Measurements from ENCODE around the gene LBHD2. TPM values are rescaled to one million over a fixed set of nuclear protein-coding genes. Genes with fewer than 3 reads are reported as not detected.

Gene LBHD2
- total RNA-seq (2021; fragmentation: NEBNext Ultra II Directional; extraction: Animal tissue kit (Norgen Biotek cat#: 25700)) = not detected in 2 replicates
- polyA plus RNA-seq (2011; rRNA removed) = 0.16 TPM in 1 of 2 replicates, not detected in the other
- polyA plus RNA-seq (2011; cell fraction: cytosol; rRNA removed) = not detected
- polyA plus RNA-seq (2011; cell fraction: nucleus; rRNA removed) = not detected
- polyA plus RNA-seq (2012, experiment 1 of 2) = not detected in 4 replicates
- polyA plus RNA-seq (2012, experiment 2 of 2) = not detected
- polyA plus RNA-seq (2013, experiment 1 of 2) = not detected
- polyA plus RNA-seq (2013, experiment 2 of 2) = not detected
- polyA minus RNA-seq (2011; rRNA and poly(A)+ RNA removed) = not detected in 2 replicates
- polyA minus RNA-seq (2011; cell fraction: cytosol; rRNA and poly(A)+ RNA removed) = not detected
- polyA minus RNA-seq (2011; cell fraction: nucleus; rRNA and poly(A)+ RNA removed) = not detected
- long read RNA-seq, experiment 1 = 0 reads
- long read RNA-seq, experiment 2 = 0 reads

- Histone ChIP-seq H2AK5ac (ENCODE audit: low read depth, low read length) (no peak within 1 kb of the TSS), H2BK20ac (ENCODE audit: low read length) (no peak within 1 kb of the TSS), H3K23ac (ENCODE audit: insufficient read length) (no peak within 1 kb of the TSS), H3K79me2 (ENCODE audit: control insufficient read depth in 1 of 2, insufficient read depth in 2 of 2, low read length in 2 of 2) (no peaks in the 10 kb centered on the region), H3K9ac (replicated peaks in 1 of 4; ENCODE audit: extremely low read depth in 1 of 4, low read depth in 3 of 4, low read length in 3 of 4) (no peak within 1 kb of the TSS), H3K4ac (replicated peaks; ENCODE audit: insufficient read length, low read depth, low read length) (no peak within 1 kb of the TSS), H3K27me3 (replicated peaks in 1 of 4; ENCODE audit: control insufficient read depth in 3 of 4, extremely low read depth in 1 of 4, insufficient read depth in 3 of 4, low read length in 3 of 4) (peaks cover 3 to 18% (median 15%) of the 10 kb centered on the region in 4 experiments; a peak in 6 of 7 replicates), H3K18ac (ENCODE audit: extremely low read depth, low read length) (no peak within 1 kb of the TSS), H3K56ac (replicated peaks; ENCODE audit: insufficient read length, low read depth, low read length) (peak within 1 kb of the TSS; percentile 9), H3K27ac (ENCODE audit: low read depth, low read length) (no peak within 1 kb of the TSS), H2AFZ (ENCODE audit: low read length) (no peak within 1 kb of the TSS), H2BK15ac (ENCODE audit: low read length) (no peak within 1 kb of the TSS), H3K4me3 (ENCODE audit: extremely low read depth in 1 of 4, insufficient read depth in 2 of 4, low read depth in 3 of 4, low read length in 4 of 4) (peak within 1 kb of the TSS; percentile 9 to 57 (median 34); a peak in 6 of 8 replicates), H3K9me3 (ENCODE audit: insufficient read depth in 2 of 2, low read depth in 1 of 2, low read length in 1 of 2) (no peaks in the 10 kb centered on the region), H4K91ac (replicated peaks; ENCODE audit: insufficient read length, low read length) (no peak within 1 kb of the TSS), H3K4me1 (replicated peaks in 1 of 4; ENCODE audit: control insufficient read depth in 3 of 4, insufficient read depth in 4 of 4, low read length in 3 of 4) (peaks cover 0 to 3% (median 1%) of the 10 kb centered on the region in 4 experiments; a peak in 3 of 7 replicates), H3K4me2 (ENCODE audit: insufficient read depth in 1 of 2, low read depth in 2 of 2, low read length in 2 of 2) (peak within 1 kb of the TSS; percentile 57 to 67), H3K36me3 (ENCODE audit: control insufficient read depth in 2 of 4, insufficient read depth in 4 of 4, low read length in 3 of 4) (no peaks in the 10 kb centered on the region), H2BK120ac (replicated peaks; ENCODE audit: low read depth, low read length) (no peak within 1 kb of the TSS), H2BK5ac (ENCODE audit: low read depth, low read length) (no peak within 1 kb of the TSS), H3K23me2 (ENCODE audit: low read depth, low read length) (peaks cover 23% of the 10 kb centered on the region; the same call in 1 of the 2 replicates), H4K20me1 (replicated peaks in 1 of 2; ENCODE audit: control insufficient read depth in 1 of 2, insufficient read depth in 2 of 2, low read length in 2 of 2) (peaks cover 0 to 7% of the 10 kb centered on the region in 2 experiments), H2BK12ac (ENCODE audit: low read depth, low read length) (no peak within 1 kb of the TSS), H3K14ac (ENCODE audit: insufficient read length) (no peak within 1 kb of the TSS), H4K5ac (ENCODE audit: insufficient read length, low read depth, low read length) (no peak within 1 kb of the TSS), H4K8ac (ENCODE audit: extremely low read depth, insufficient read depth, low read length) (peak within 1 kb of the TSS; percentile 59), H3K79me1 (ENCODE audit: low read depth, low read length) (no peaks in the 10 kb centered on the region)
- FAIRE-seq = no peak
- CTCF ChIA-PET (ENCODE audit: partially characterized antibody) = interaction anchor here (0.6 to 4.3 kb wide), 9 partner anchors 9 to 207 kb away, joined by 3 to 27 read pairs (median 5); no protein-coding TSS in a partner anchor
- POLR2A ChIA-PET (ENCODE audit: partially characterized antibody) = interaction anchor here (1.6 kb wide), 1 partner anchor 11 kb away, joined by 4 read pairs; the partner anchor contains the start of gene EXOC3L4
- 33% methylated on average over 30 of the region's 61 CpGs; no CpG with 5 or more reads in 1 of the 2 experiments for WGBS, 2 experiments (ENCODE audit: extremely low coverage in 1 of 2, insufficient coverage in 1 of 2, insufficient read length in 1 of 2, insufficient replicate concordance in 2 of 2, low coverage in 1 of 2, low lambda C conversion rate in 2 of 2, missing lambda C conversion rate in 1 of 2)
- TF ChIP-seq SP1 (IDR thresholded peaks at IDR 0.05; ENCODE audit: low read depth, low read length) (no peak), EZH2 (IDR thresholded peaks at IDR 0.05; ENCODE audit: low read depth, low read length, severe bottlenecking) (peak; percentile 46), GABPA (IDR thresholded peaks at IDR 0.05; ENCODE audit: borderline replicate concordance, insufficient read depth, low read length) (0 out of 2 replicates have a peak, but pooled peaks have one; percentile 29)
- DNase-seq (ENCODE audit: low read depth in 1 of 2, low spot score in 2 of 2) = peak in 1 of 2 experiments; percentile 52
Observed at GRCh38 chr14:103084021-103084919, at the start of gene LBHD2. LBHD2 (plus strand) TSS chr14:103084210; CDS start chr14:103086013, 1,803 bp downstream.
